Liver (tissue), 9 donors: ENCODE measurements around the gene TXLNG. TPM values are rescaled to one million over a fixed set of nuclear protein-coding genes. Genes with fewer than 3 reads are reported as not detected.

Source experiments
- DNase-seq: peaks from one replicate; pipeline ENCODE4 v3.0.0-alpha.2; 2017; ENCODE audit warnings: low spot score
- H3K27ac ChIP-seq, 2 donors: one replicate each; pipeline ENCODE4 v1.7.0; 2013; ENCODE audit warnings: inconsistent platforms in 2 of 2, low read length in 2 of 2, control low read depth in 1 of 2, low read depth in 1 of 2, mild to moderate bottlenecking in 1 of 2
- H3K27me3 ChIP-seq, 4 donors: one replicate each; pipeline versions ENCODE4 v1.6.1 to v1.7.0; 2013; ENCODE audit warnings: low read length in 3 of 4, inconsistent platforms in 1 of 4, mild to moderate bottlenecking in 1 of 4, moderate library complexity in 1 of 4; ENCODE audit not compliant: control insufficient read depth in 4 of 4, insufficient read depth in 4 of 4
- H3K36me3 ChIP-seq, 4 donors: one replicate each; pipeline versions ENCODE4 v1.6.1 to v1.7.0; 2013; ENCODE audit warnings: low read length in 3 of 4, mild to moderate bottlenecking in 3 of 4, low read depth in 1 of 4, moderate library complexity in 1 of 4; ENCODE audit not compliant: control insufficient read depth in 4 of 4, insufficient read depth in 3 of 4
- H3K4me1 ChIP-seq, 4 donors: one replicate each; pipeline versions ENCODE4 v1.6.1 to v1.7.0; 2013; ENCODE audit warnings: low read length in 3 of 4, mild to moderate bottlenecking in 3 of 4, moderate library complexity in 1 of 4; ENCODE audit not compliant: control insufficient read depth in 4 of 4, insufficient read depth in 4 of 4
- H3K4me3 ChIP-seq, 3 donors: one replicate each; pipeline versions ENCODE4 v1.6.1 to v1.7.0; 2013; ENCODE audit warnings: low read length in 3 of 3, control low read depth in 1 of 3, low read depth in 1 of 3, mild to moderate bottlenecking in 1 of 3
- H3K9ac ChIP-seq, 2 donors: one replicate each; pipeline ENCODE4 v1.7.0; 2013; ENCODE audit warnings: low read length in 2 of 2, mild to moderate bottlenecking in 2 of 2, moderate library complexity in 2 of 2, control low read depth in 1 of 2, low read depth in 1 of 2
- H3K9me3 ChIP-seq, 4 donors: one replicate each; pipeline versions ENCODE4 v1.6.1 to v1.7.0; 2013; ENCODE audit warnings: low read length in 3 of 4; ENCODE audit not compliant: control insufficient read depth in 4 of 4
- EGR1 ChIP-seq, 2 donors: IDR thresholded peaks; 2 replicates each; pipeline ENCODE4 v1.6.1; 2016 to 2018; ENCODE audit warnings: antibody characterized with exemption in 2 of 2, low read depth in 2 of 2
- FOXA1 ChIP-seq: IDR thresholded peaks from 2 replicates; pipeline ENCODE4 v1.6.1; 2016; ENCODE audit warnings: antibody characterized with exemption
- FOXA2 ChIP-seq: IDR thresholded peaks from 2 replicates; pipeline ENCODE4 v1.6.1; 2016; ENCODE audit warnings: antibody characterized with exemption
- GABPA ChIP-seq, 2 donors: IDR thresholded peaks in 1 of 2; conservative IDR thresholded peaks in 1 of 2; 2 replicates each; pipeline ENCODE4 v1.6.1; 2016; ENCODE audit warnings: antibody characterized with exemption in 2 of 2, mild to moderate bottlenecking in 1 of 2, moderate library complexity in 1 of 2
- HNF4A ChIP-seq, 2 donors: conservative IDR thresholded peaks; 2 replicates each; pipeline ENCODE4 v1.6.1; 2016; ENCODE audit warnings: antibody characterized with exemption in 2 of 2, mild to moderate bottlenecking in 2 of 2
- HNF4G ChIP-seq: IDR thresholded peaks from 2 replicates; pipeline ENCODE4 v1.6.1; 2016; ENCODE audit warnings: antibody characterized with exemption
- JUND ChIP-seq, 2 donors: IDR thresholded peaks; 2 replicates each; pipeline ENCODE4 v1.6.1; 2016; ENCODE audit warnings: antibody characterized with exemption in 2 of 2
- NR2F2 ChIP-seq: IDR thresholded peaks from 2 replicates; pipeline ENCODE4 v1.6.1; 2016; ENCODE audit warnings: antibody characterized with exemption
- RAD21 ChIP-seq, 2 donors: IDR thresholded peaks; 2 replicates each; pipeline ENCODE4 v1.6.1; 2016; ENCODE audit warnings: antibody characterized with exemption in 2 of 2, mild to moderate bottlenecking in 2 of 2
- RXRA ChIP-seq, 2 donors: IDR thresholded peaks; 2 replicates each; pipeline ENCODE4 v1.6.1; 2017 to 2018; ENCODE audit warnings: antibody characterized with exemption in 2 of 2, mild to moderate bottlenecking in 1 of 2
- SP1 ChIP-seq: IDR thresholded peaks from 2 replicates; pipeline ENCODE4 v1.6.1; 2018; ENCODE audit warnings: antibody characterized with exemption, mild to moderate bottlenecking
- TAF1 ChIP-seq: conservative IDR thresholded peaks from 2 replicates; pipeline ENCODE4 v1.6.1; 2016; ENCODE audit warnings: antibody characterized with exemption, mild to moderate bottlenecking
- YY1 ChIP-seq: IDR thresholded peaks from 2 replicates; pipeline ENCODE4 v1.6.1; 2016; ENCODE audit warnings: antibody characterized with exemption, mild to moderate bottlenecking
- WGBS: extraction: QIAGEN DNeasy Blood & Tissue Kit; methylation state at CpG from one replicate; pipeline ENCODE4 v1.1.7; 2013; 5-methylcytosine and 5-hydroxymethylcytosine counted together
- polyA plus RNA-seq, 2 donors: library from polyadenylated mRNA; stranded (reverse) in 1 of 2; unstranded in 1 of 2; fragments of 200-250 nt in 1 of 2; fragments of >200 nt in 1 of 2; fragmentation: Nextera tagmentation in 1 of 2; extraction: Ambion mirVana in 1 of 2; gene quantifications; one replicate each; pipeline versions ENCODE4 v1.2.1 to v1.2.3, GENCODE V29; 2013 to 2015
- total RNA-seq, 2 donors: library from RNA; depleted of rRNA; stranded (reverse); fragments of >200 nt; gene quantifications; one replicate each; pipeline ENCODE4 v1.2.3, GENCODE V29; 2014
- TF ChIP-seq, protein P1 (sequence below): IDR thresholded peaks from 2 replicates; pipeline ENCODE4 v1.6.1; 2016; ENCODE audit warnings: antibody characterized with exemption
- TF ChIP-seq, protein P2 (sequence below): IDR thresholded peaks from 2 replicates; pipeline ENCODE4 v1.6.1; 2016; ENCODE audit warnings: antibody characterized with exemption
- TF ChIP-seq, protein P3 (sequence below): IDR thresholded peaks from 2 replicates; pipeline ENCODE4 v1.6.1; 2016; ENCODE audit warnings: antibody characterized with exemption
- TF ChIP-seq, protein P4 (sequence below): fragments of 150-350 bp; IDR thresholded peaks from 2 replicates; pipeline ENCODE4 v1.5.1; 2017; ENCODE audit warnings: improper control_type of control experiment, low read depth, low read length; ENCODE audit not compliant: missing input control
- TF ChIP-seq, protein P5 (sequence below): IDR thresholded peaks from 2 replicates; pipeline ENCODE4 v1.6.1; 2016; ENCODE audit warnings: antibody characterized with exemption, mild to moderate bottlenecking
- donor health status: healthy.
- donor health status: healthy.
- donor health status: healthy.
- donor health status: healthy.
- donor health status: healthy.

The TXLNG gene
- total and polyA plus RNA-seq, 4 donors, result 3.7 to 7.4 (median 5.1) TPM

DNA sequence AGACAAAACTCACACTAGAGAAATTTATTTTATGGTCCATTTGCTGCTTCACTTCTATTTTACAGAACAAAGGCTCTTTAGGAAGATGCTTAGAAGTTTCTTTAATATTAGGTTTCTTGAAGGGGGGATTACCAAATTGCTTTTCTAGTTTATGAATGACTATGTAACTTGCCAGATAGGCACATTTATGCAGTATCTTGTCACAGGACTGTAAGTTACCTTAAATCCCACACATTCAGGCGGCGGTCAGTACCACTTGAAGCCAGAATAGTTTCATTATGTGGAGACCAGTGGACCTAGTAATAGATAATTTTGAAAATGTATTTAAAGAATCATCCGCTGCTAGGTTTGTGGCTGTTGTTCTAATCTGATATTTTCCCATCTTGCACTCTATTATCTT lies 65.6 kb downstream of the TXLNG start:
- DNase-seq, result no peak
- Histone ChIP-seq H3K9me3 (no peaks in the 10 kb centered on the region), H3K9ac (no peak overlapping the region), H3K27ac (no peak overlapping the region), H3K4me3 (no peak overlapping the region), H3K4me1 (no peaks in the 10 kb centered on the region), H3K27me3 (no peaks in the 10 kb centered on the region), H3K36me3 (peaks cover 1 to 19% (median 7%) of the 10 kb centered on the region in 4 donors)
- WGBS, result 97% methylated on average over 3 of the region's 3 CpGs
- TF ChIP-seq, protein P1, sequence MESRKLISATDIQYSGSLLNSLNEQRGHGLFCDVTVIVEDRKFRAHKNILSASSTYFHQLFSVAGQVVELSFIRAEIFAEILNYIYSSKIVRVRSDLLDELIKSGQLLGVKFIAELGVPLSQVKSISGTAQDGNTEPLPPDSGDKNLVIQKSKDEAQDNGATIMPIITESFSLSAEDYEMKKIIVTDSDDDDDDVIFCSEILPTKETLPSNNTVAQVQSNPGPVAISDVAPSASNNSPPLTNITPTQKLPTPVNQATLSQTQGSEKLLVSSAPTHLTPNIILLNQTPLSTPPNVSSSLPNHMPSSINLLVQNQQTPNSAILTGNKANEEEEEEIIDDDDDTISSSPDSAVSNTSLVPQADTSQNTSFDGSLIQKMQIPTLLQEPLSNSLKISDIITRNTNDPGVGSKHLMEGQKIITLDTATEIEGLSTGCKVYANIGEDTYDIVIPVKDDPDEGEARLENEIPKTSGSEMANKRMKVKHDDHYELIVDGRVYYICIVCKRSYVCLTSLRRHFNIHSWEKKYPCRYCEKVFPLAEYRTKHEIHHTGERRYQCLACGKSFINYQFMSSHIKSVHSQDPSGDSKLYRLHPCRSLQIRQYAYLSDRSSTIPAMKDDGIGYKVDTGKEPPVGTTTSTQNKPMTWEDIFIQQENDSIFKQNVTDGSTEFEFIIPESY, result no peak
- TF ChIP-seq RAD21 (IDR thresholded peaks at IDR 0.05) (no peak), HNF4A (conservative IDR thresholded peaks at IDR 0.05) (no peak), SP1 (no peak), GABPA (IDR thresholded peaks at IDR 0.05 in 1 of 2, conservative IDR thresholded peaks at IDR 0.05 in 1 of 2) (no peak), RXRA (IDR thresholded peaks at IDR 0.05) (no peak), JUND (IDR thresholded peaks at IDR 0.05) (no peak), FOXA2 (no peak), TAF1 (no peak), NR2F2 (no peak), YY1 (no peak), EGR1 (IDR thresholded peaks at IDR 0.05; ENCODE audit: low read depth in 2 of 2) (no peak), FOXA1 (no peak), HNF4G (no peak)
- TF ChIP-seq, protein P2, sequence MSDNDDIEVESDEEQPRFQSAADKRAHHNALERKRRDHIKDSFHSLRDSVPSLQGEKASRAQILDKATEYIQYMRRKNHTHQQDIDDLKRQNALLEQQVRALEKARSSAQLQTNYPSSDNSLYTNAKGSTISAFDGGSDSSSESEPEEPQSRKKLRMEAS, result no peak
- TF ChIP-seq, protein P3, sequence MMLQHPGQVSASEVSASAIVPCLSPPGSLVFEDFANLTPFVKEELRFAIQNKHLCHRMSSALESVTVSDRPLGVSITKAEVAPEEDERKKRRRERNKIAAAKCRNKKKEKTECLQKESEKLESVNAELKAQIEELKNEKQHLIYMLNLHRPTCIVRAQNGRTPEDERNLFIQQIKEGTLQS, result no peak
- TF ChIP-seq, protein P4, sequence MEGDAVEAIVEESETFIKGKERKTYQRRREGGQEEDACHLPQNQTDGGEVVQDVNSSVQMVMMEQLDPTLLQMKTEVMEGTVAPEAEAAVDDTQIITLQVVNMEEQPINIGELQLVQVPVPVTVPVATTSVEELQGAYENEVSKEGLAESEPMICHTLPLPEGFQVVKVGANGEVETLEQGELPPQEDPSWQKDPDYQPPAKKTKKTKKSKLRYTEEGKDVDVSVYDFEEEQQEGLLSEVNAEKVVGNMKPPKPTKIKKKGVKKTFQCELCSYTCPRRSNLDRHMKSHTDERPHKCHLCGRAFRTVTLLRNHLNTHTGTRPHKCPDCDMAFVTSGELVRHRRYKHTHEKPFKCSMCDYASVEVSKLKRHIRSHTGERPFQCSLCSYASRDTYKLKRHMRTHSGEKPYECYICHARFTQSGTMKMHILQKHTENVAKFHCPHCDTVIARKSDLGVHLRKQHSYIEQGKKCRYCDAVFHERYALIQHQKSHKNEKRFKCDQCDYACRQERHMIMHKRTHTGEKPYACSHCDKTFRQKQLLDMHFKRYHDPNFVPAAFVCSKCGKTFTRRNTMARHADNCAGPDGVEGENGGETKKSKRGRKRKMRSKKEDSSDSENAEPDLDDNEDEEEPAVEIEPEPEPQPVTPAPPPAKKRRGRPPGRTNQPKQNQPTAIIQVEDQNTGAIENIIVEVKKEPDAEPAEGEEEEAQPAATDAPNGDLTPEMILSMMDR, result no peak
- TF ChIP-seq, protein P5, sequence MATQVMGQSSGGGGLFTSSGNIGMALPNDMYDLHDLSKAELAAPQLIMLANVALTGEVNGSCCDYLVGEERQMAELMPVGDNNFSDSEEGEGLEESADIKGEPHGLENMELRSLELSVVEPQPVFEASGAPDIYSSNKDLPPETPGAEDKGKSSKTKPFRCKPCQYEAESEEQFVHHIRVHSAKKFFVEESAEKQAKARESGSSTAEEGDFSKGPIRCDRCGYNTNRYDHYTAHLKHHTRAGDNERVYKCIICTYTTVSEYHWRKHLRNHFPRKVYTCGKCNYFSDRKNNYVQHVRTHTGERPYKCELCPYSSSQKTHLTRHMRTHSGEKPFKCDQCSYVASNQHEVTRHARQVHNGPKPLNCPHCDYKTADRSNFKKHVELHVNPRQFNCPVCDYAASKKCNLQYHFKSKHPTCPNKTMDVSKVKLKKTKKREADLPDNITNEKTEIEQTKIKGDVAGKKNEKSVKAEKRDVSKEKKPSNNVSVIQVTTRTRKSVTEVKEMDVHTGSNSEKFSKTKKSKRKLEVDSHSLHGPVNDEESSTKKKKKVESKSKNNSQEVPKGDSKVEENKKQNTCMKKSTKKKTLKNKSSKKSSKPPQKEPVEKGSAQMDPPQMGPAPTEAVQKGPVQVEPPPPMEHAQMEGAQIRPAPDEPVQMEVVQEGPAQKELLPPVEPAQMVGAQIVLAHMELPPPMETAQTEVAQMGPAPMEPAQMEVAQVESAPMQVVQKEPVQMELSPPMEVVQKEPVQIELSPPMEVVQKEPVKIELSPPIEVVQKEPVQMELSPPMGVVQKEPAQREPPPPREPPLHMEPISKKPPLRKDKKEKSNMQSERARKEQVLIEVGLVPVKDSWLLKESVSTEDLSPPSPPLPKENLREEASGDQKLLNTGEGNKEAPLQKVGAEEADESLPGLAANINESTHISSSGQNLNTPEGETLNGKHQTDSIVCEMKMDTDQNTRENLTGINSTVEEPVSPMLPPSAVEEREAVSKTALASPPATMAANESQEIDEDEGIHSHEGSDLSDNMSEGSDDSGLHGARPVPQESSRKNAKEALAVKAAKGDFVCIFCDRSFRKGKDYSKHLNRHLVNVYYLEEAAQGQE, result no peak
